Large intestine (tissue), 1 donor: ENCODE measurements around the gene HAP1. TPM values are rescaled to one million over a fixed set of nuclear protein-coding genes. Genes with fewer than 3 reads are reported as not detected.

Experiments used
- polyA plus RNA-seq: library from polyadenylated mRNA; unstranded; fragments of 120-200 nt; gene quantifications from one replicate; pipeline ENCODE4 v1.2.1, GENCODE V29; 2013

The HAP1 gene
- polyA plus RNA-seq, 1 donor, result 0.39 TPM

Other genes with a start within 250 kb of the HAP1 start
- gene KRT36, start 244.7 kb downstream of the HAP1 start, polyA plus RNA-seq, result 0.03 TPM
- 0.94 TPM for gene KRT13, start 229.0 kb downstream of the HAP1 start, polyA plus RNA-seq
- gene KRT15, start 215.8 kb downstream of the HAP1 start, polyA plus RNA-seq, result 0.79 TPM
- 81.9 TPM for gene KRT19, start 206.3 kb downstream of the HAP1 start, polyA plus RNA-seq
- not detected for gene KRT9, start 162.6 kb downstream of the HAP1 start, polyA plus RNA-seq
- 0.07 TPM for gene KRT14, start 147.7 kb downstream of the HAP1 start, polyA plus RNA-seq
- gene KRT16, start 121.9 kb downstream of the HAP1 start, polyA plus RNA-seq, result not detected
- 1.1 TPM for gene KRT17, start 110.1 kb downstream of the HAP1 start, polyA plus RNA-seq
- gene EIF1, start 45.8 kb downstream of the HAP1 start, polyA plus RNA-seq, result 791 TPM
- gene GAST, start 22.3 kb downstream of the HAP1 start, polyA plus RNA-seq, result 0.28 TPM
- gene JUP, start 52.1 kb upstream of the HAP1 start, polyA plus RNA-seq, result 172 TPM
- 15.4 TPM for gene P3H4, start 77.3 kb upstream of the HAP1 start, polyA plus RNA-seq
- 43.2 TPM for gene FKBP10, start 78.4 kb upstream of the HAP1 start, polyA plus RNA-seq
- 36.7 TPM for gene NT5C3B, start 101.6 kb upstream of the HAP1 start, polyA plus RNA-seq
- gene KLHL10, start 103.2 kb upstream of the HAP1 start, polyA plus RNA-seq, result 0.06 TPM
- gene KLHL11, start 130.8 kb upstream of the HAP1 start, polyA plus RNA-seq, result 5.6 TPM
- 99.7 TPM for gene ACLY, start 184.3 kb upstream of the HAP1 start, polyA plus RNA-seq
- gene ODAD4, start 196.0 kb upstream of the HAP1 start, polyA plus RNA-seq, result 0.87 TPM
- gene CNP, start 232.2 kb upstream of the HAP1 start, polyA plus RNA-seq, result 47.6 TPM